22Rv1 (cell line): Measurements from ENCODE around the gene DNAJB12.

ENCODE experiments used
- CTCF ChIP-seq: fragments of 450-650 bp; IDR thresholded peaks from 2 replicates; pipeline ENCODE4 v1.5.1; 2017; ENCODE audit warnings: mild to moderate bottlenecking
- ZFX ChIP-seq: fragments of 450-650 bp; IDR thresholded peaks from 2 replicates; pipeline ENCODE4 v1.6.1; 2017; ENCODE audit warnings: antibody characterized with exemption, borderline replicate concordance

GRCh38 chr10:72335394-72336258 is 19.1 kb downstream of the DNAJB12 start:
- TF ChIP-seq CTCF (no peak), ZFX (no peak)
